Measurements from ENCODE around the gene CRELD1.

Gene CRELD1

GRCh38 chr3:9903904-9904303 lies 29.7 kb upstream of the CRELD1 start:
- DNase-seq (ENCODE audit: low read depth in 2 of 2), result no peak

GRCh38 chr3:9906480-9906879 lies 27.2 kb upstream of the CRELD1 start:
- DNase-seq (ENCODE audit: low read depth in 2 of 2), result no peak

GRCh38 chr3:9908286-9908685 lies 25.3 kb upstream of the CRELD1 start:
- no peak for DNase-seq (ENCODE audit: low read depth in 2 of 2)

GRCh38 chr3:9909221-9910013 lies 24.2 kb upstream of the CRELD1 start:
- no peak for DNase-seq (ENCODE audit: low read depth in 2 of 2)

GRCh38 chr3:9911863-9912262 lies 21.8 kb upstream of the CRELD1 start:
- DNase-seq (ENCODE audit: low read depth in 2 of 2), result no peak

GRCh38 chr3:9912294-9912935 lies 21.2 kb upstream of the CRELD1 start:
- no peak for DNase-seq (ENCODE audit: low read depth in 2 of 2)

- no peak for DNase-seq (ENCODE audit: low read depth in 2 of 2)
Observed at GRCh38 chr3:9913601-9914000, 20.0 kb upstream of the CRELD1 start.

- no peak for DNase-seq (ENCODE audit: low read depth in 2 of 2)
Observed at GRCh38 chr3:9914011-9914410, 19.6 kb upstream of the CRELD1 start.

GRCh38 chr3:9914559-9915253 lies 18.9 kb upstream of the CRELD1 start:
- no peak for DNase-seq (ENCODE audit: low read depth in 2 of 2)

- no peak for DNase-seq (ENCODE audit: low read depth in 2 of 2)
Observed at GRCh38 chr3:9915254-9916141, 18.1 kb upstream of the CRELD1 start.

GRCh38 chr3:9916346-9916733 lies 17.3 kb upstream of the CRELD1 start:
- no peak for DNase-seq (ENCODE audit: low read depth in 2 of 2)

GRCh38 chr3:9916734-9917680 lies 16.6 kb upstream of the CRELD1 start, which contains the start of gene IL17RC:
Gene IL17RC, plus strand, starts transcription at chr3:9917098. Its CDS starts 218 bp downstream, at chr3:9917316.
- DNase-seq (ENCODE audit: low read depth in 2 of 2), result peak in 1 of 2 donors; percentile 30

- no peak for DNase-seq (ENCODE audit: low read depth in 2 of 2)
Observed at GRCh38 chr3:9917820-9918219, 15.8 kb upstream of the CRELD1 start.

- no peak for DNase-seq (ENCODE audit: low read depth in 2 of 2)
Observed at GRCh38 chr3:9918261-9919038, 15.2 kb upstream of the CRELD1 start.

- no peak for DNase-seq (ENCODE audit: low read depth in 2 of 2)
Observed at GRCh38 chr3:9928158-9928557, 5.5 kb upstream of the CRELD1 start.

- no peak for DNase-seq (ENCODE audit: low read depth in 2 of 2)
Observed at GRCh38 chr3:9930804-9931418, 2.7 kb upstream of the CRELD1 start.

GRCh38 chr3:9932535-9932842 lies 1.1 kb upstream of the CRELD1 start:
- no peak for DNase-seq (ENCODE audit: low read depth in 2 of 2)

- DNase-seq (ENCODE audit: low read depth in 2 of 2), result peak; percentile 85 to 91
Observed at GRCh38 chr3:9932843-9933560, 632 bp upstream of the CRELD1 start.

- DNase-seq (ENCODE audit: low read depth in 2 of 2), result no peak
Observed at GRCh38 chr3:9934235-9934621, 594 bp downstream of the CRELD1 start.

All from stimulated activated CD8-positive, alpha-beta memory T cell treated with anti-CD3 and anti-CD28 coated beads, Interleukin-7, amount 100 ng/mL, for 4 hours (primary cell).